K562 (cell line): Measurements from ENCODE around the gene ELAC1. TPM values are rescaled to one million over a fixed set of nuclear protein-coding genes. Genes with fewer than 3 reads are reported as not detected.

ENCODE experiments used
- CREB1 ChIP-seq, 2 experiments: sonication (generic) in 1 of 2; formaldehyde crosslinking in 1 of 2; IDR thresholded peaks; 2 replicates each; pipeline versions ENCODE4 v1.6.1 to v1.8.0; 2012 to 2022; ENCODE audit warnings: inconsistent platforms in 1 of 2, mild to moderate bottlenecking in 1 of 2, missing genetic modification reagents in 1 of 2, moderate library complexity in 1 of 2
- FOXK1 ChIP-seq: sonication (generic); formaldehyde crosslinking; IDR thresholded peaks from 2 replicates; pipeline ENCODE4 v1.8.0; 2022; ENCODE audit warnings: missing genetic modification reagents, mild to moderate bottlenecking, borderline replicate concordance
- KDM5B ChIP-seq: fragments of 200-600 bp; sonication (generic); IDR thresholded peaks from 2 replicates; pipeline ENCODE4 v1.6.1; 2012; ENCODE audit warnings: low read depth, mild to moderate bottlenecking, moderate library complexity, low read length, control low read depth, inconsistent platforms; ENCODE audit not compliant: insufficient replicate concordance
- L3MBTL2 ChIP-seq: fragments of 450-650 bp; IDR thresholded peaks from 2 replicates; pipeline ENCODE4 v1.6.1; 2016; ENCODE audit warnings: mild to moderate bottlenecking, moderate library complexity
- MYNN ChIP-seq, 2 experiments: sonication (generic); formaldehyde crosslinking in 1 of 2; IDR thresholded peaks; 2 replicates each; pipeline versions ENCODE4 v1.5.0 to v1.6.1; 2016 to 2020; ENCODE audit warnings: antibody characterized with exemption in 1 of 2, missing genetic modification reagents in 1 of 2
- NRF1 ChIP-seq, 2 experiments: fragments of 450-650 bp; IDR thresholded peaks in 1 of 2; conservative IDR thresholded peaks in 1 of 2; 2 replicates each; pipeline ENCODE4 v1.6.1; 2014; ENCODE audit warnings: mild to moderate bottlenecking in 2 of 2
- PCBP1 ChIP-seq: fragments of 200-400 bp; formaldehyde crosslinking; IDR thresholded peaks from 2 replicates; pipeline ENCODE4 v1.6.1; 2018; ENCODE audit warnings: mild to moderate bottlenecking, low read depth, low read length; ENCODE audit not compliant: poor library complexity, severe bottlenecking
- XRCC3 ChIP-seq: fragments of 450-650 bp; IDR thresholded peaks from 2 replicates; pipeline ENCODE4 v1.6.1; 2017; ENCODE audit warnings: mild to moderate bottlenecking, moderate library complexity
- ZBTB11 ChIP-seq, 3 experiments: fragments of 200-800 bp in 1 of 3; fragments of 250-450 bp in 1 of 3; fragments of 450-650 bp in 1 of 3; sonication (Bioruptor Pico) in 1 of 3; sonication (Bioruptor generic) in 1 of 3; formaldehyde crosslinking in 1 of 3; IDR thresholded peaks; 2 replicates each; pipeline versions ENCODE4 v1.6.1 to v1.8.0; 2016 to 2022; ENCODE audit warnings: mild to moderate bottlenecking in 2 of 3, missing genetic modification characterization in 2 of 3, missing compliant biosample characterization in 1 of 3, moderate library complexity in 1 of 3
- ZNF592 ChIP-seq: fragments of 450-650 bp; IDR thresholded peaks from 2 replicates; pipeline ENCODE4 v1.6.1; 2017; ENCODE audit warnings: antibody characterized with exemption, mild to moderate bottlenecking
- polyA plus RNA-seq, 8 experiments: library from polyadenylated mRNA; depleted of rRNA in 4 of 8; stranded (reverse) in 5 of 8; unstranded in 3 of 8; fragments of >200 nt; fragmentation: Nextera tagmentation in 2 of 8; fragmentation: Illumina TruSeq in 1 of 8; extraction: Ambion mirVana in 2 of 8; extraction: Trizol in 1 of 8; gene quantifications; 2 replicates each; pipeline versions ENCODE4 v1.2.1 to v1.2.3, GENCODE V29; 2011 to 2014; ENCODE audit warnings: inconsistent platforms in 1 of 8, missing spikeins in 1 of 8
- total RNA-seq, 7 experiments: library from RNA; depleted of rRNA in 6 of 7; stranded (reverse); fragments of >200 nt in 6 of 7; fragmentation: Illumina TruSeq in 2 of 7; extraction: Trizol in 2 of 7; gene quantifications; 2 replicates each; pipeline versions ENCODE4 v1.2.1 to v1.2.3, GENCODE V29; 2011 to 2021; ENCODE audit warnings: low replicate concordance in 1 of 7
- TF ChIP-seq, protein P1 (sequence below): fragments of 250-450 bp; sonication (Bioruptor Pico); IDR thresholded peaks from 2 replicates; pipeline ENCODE4 v1.9.0; 2021; ENCODE audit warnings: mild to moderate bottlenecking, inconsistent platforms

The ELAC1 gene
- total and polyA plus RNA-seq, 9 of the 15 experiments (the other 6 are each of a cell fraction or from before 2014, with no cell fraction given) = 3.7 to 7.7 (median 4.9) TPM

DNA sequence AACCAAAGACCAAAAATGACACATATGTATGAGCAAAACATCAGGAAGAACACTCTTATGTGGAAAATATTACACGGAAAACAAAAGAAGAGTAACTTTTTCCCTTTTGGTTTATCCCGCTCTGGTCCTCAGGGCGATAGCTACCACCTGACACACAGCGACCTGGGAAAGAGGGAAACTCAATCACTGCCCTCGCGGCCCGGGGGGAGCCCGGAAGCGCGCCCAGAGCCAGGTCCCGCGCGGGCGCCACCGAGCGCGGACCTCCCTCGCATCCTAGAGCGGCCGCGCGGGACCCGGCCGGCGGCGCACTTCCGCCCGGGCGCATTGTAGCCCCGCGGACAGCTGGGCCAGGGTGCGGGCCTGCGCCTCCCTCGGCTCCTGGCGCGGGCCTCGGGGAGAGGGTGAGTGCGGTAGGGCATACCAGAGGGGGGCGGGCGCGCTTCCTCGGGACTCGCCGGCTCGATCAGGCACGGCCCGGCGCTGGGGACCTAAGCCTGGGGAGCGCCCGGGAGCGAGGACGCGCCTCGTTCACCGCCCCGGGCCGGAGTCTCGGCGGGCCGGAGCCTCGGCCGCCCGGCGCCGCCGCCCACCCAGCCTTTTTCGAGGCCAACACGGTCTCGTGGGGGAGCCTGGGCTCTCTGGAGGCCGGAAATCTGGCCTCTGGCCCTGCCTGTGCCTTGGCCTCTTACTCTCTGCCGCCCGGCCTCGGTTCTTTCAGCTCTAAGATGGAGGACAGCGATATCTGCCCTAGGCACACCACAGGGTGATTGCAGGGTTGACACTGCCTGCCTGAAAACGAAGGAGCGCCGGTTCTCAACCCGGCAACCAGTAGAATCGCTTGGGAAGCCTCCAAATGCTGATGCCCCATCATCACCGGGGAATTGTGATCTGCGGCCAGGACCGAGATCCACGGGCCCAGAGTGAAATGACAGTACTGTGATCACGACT, at the start of gene ELAC1 (continued):
- TF ChIP-seq ZBTB11 (CRISPR knock-in tag; IDR thresholded peaks at IDR 0.05) (peak; percentile 31 to 94 (median 77); a peak in 5 of 6 replicates), ZNF592 (no peak), XRCC3 (no peak), FOXK1 (CRISPR knock-in tag) (no peak), L3MBTL2 (peak; percentile 69), NRF1 (conservative IDR thresholded peaks at IDR 0.05 in 1 of 2, IDR thresholded peaks at IDR 0.05 in 1 of 2) (peak in 1 of 2 experiments; percentile 61; a peak in 2 of 4 replicates), CREB1 (IDR thresholded peaks at IDR 0.05) (peak; percentile 32; the same call in 1 of the 2 replicates), CREB1 (CRISPR knock-in tag; IDR thresholded peaks at IDR 0.05) (no peak), KDM5B (peak; percentile 85), MYNN (IDR thresholded peaks at IDR 0.05) (no peak), MYNN (CRISPR knock-in tag; IDR thresholded peaks at IDR 0.05) (no peak), PCBP1 (peak; percentile 78)
- TF ChIP-seq, protein P1, sequence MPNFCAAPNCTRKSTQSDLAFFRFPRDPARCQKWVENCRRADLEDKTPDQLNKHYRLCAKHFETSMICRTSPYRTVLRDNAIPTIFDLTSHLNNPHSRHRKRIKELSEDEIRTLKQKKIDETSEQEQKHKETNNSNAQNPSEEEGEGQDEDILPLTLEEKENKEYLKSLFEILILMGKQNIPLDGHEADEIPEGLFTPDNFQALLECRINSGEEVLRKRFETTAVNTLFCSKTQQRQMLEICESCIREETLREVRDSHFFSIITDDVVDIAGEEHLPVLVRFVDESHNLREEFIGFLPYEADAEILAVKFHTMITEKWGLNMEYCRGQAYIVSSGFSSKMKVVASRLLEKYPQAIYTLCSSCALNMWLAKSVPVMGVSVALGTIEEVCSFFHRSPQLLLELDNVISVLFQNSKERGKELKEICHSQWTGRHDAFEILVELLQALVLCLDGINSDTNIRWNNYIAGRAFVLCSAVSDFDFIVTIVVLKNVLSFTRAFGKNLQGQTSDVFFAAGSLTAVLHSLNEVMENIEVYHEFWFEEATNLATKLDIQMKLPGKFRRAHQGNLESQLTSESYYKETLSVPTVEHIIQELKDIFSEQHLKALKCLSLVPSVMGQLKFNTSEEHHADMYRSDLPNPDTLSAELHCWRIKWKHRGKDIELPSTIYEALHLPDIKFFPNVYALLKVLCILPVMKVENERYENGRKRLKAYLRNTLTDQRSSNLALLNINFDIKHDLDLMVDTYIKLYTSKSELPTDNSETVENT (CRISPR knock-in tag) = peak; percentile 99
